GM19043 (cell line): ENCODE data around the gene ZNF675.
"Not testable (repeated sequence)": the region's sequence is repeated elsewhere in the genome, so short reads cannot be mapped to it uniquely, and the experiment has no call there.

ENCODE experiments used
- ATAC-seq: cut with Tn5 transposase; IDR thresholded peaks from one replicate; pipeline ENCODE4 v1.9.1; 2021; ENCODE audit warnings: low read depth; ENCODE audit not compliant: unreplicated experiment

ZNF675 gene

GRCh38 chr19:23686621-23687423 lies at the start of gene ZNF675:
TSS of gene ZNF675 (minus strand) at chr19:23687212. CDS start at chr19:23687033, 179 bp downstream.
- ATAC-seq: peak; percentile 72

- ATAC-seq: not testable (repeated sequence)
Observed at GRCh38 chr19:23730729-23731465, 43.9 kb upstream of the ZNF675 start.

- ATAC-seq: not testable (repeated sequence)
Observed at GRCh38 chr19:23724161-23724560, 37.1 kb upstream of the ZNF675 start.

GRCh38 chr19:23718802-23719201 lies 31.8 kb upstream of the ZNF675 start:
- no peak for ATAC-seq

- ATAC-seq: no peak
Observed at GRCh38 chr19:23716792-23717191, 29.8 kb upstream of the ZNF675 start.

- no peak for ATAC-seq
Observed at GRCh38 chr19:23709347-23709746, 22.3 kb upstream of the ZNF675 start.

GRCh38 chr19:23706657-23707056 lies 19.6 kb upstream of the ZNF675 start:
- no peak for ATAC-seq

- no peak for ATAC-seq
Observed at GRCh38 chr19:23699521-23699860, 12.5 kb upstream of the ZNF675 start.

GRCh38 chr19:23698711-23699520 lies 11.9 kb upstream of the ZNF675 start:
- ATAC-seq: no peak

GRCh38 chr19:23692937-23693336 lies 5.9 kb upstream of the ZNF675 start:
- not testable (repeated sequence) for ATAC-seq

- ATAC-seq: no peak
Observed at GRCh38 chr19:23673132-23673531, 13.9 kb downstream of the ZNF675 start.

GRCh38 chr19:23668606-23669005 lies 18.4 kb downstream of the ZNF675 start:
- ATAC-seq: not testable (repeated sequence)

GRCh38 chr19:23665651-23666410 lies 21.2 kb downstream of the ZNF675 start:
- ATAC-seq: no peak

GRCh38 chr19:23649817-23650216 lies 37.2 kb downstream of the ZNF675 start:
- ATAC-seq: not testable (repeated sequence)
